T-helper 22 cell (primary cell): Measurements from ENCODE around the gene PCDH12.

Source experiments
- DNase-seq: peaks from one replicate; pipeline ENCODE4 v3.0.0-alpha.2; 2020; ENCODE audit warnings: low read depth

PCDH12 gene

GRCh38 chr5:141906972-141907371 lies 51.0 kb downstream of the PCDH12 start:
- no peak for DNase-seq

GRCh38 chr5:141906517-141906916 lies 51.5 kb downstream of the PCDH12 start:
- no peak for DNase-seq

GRCh38 chr5:141904551-141904950 lies 53.5 kb downstream of the PCDH12 start:
- DNase-seq, result no peak

GRCh38 chr5:141903261-141903660 lies 54.7 kb downstream of the PCDH12 start:
- no peak for DNase-seq

- DNase-seq, result no peak
Observed at GRCh38 chr5:141902015-141902814, 55.8 kb downstream of the PCDH12 start.

GRCh38 chr5:141898448-141899049 lies 59.5 kb downstream of the PCDH12 start:
- DNase-seq, result no peak

- DNase-seq, result no peak
Observed at GRCh38 chr5:141897425-141897824, 60.6 kb downstream of the PCDH12 start.
